Heart left ventricle (tissue), 13 donors: ENCODE results near the gene CYP19A1.

ENCODE experiments used
- POLR2A ChIP-seq, 2 donors: fragments of 450-650 bp; IDR thresholded peaks; one replicate each; pipeline ENCODE4 v1.6.1; 2017; ENCODE audit warnings: antibody characterized with exemption in 2 of 2, mild to moderate bottlenecking in 2 of 2, moderate library complexity in 2 of 2
- TF ChIP-seq, protein P1 (sequence below), 12 donors: fragments of 200-600 bp; sonication (generic) in 4 of 12; IDR thresholded peaks; one replicate each; pipeline versions ENCODE4 v1.5.0 to v1.8.0; 2018 to 2022; ENCODE audit warnings: antibody characterized with exemption in 12 of 12, mild to moderate bottlenecking in 5 of 12
- donor health status: ischemic (EF 13 %, LVEDD 7.1; RV severe dilation, severe dysfunction).
- donor health status: DM: no; HTN: yes; CAD: no.
- donor health status: DM: no; HTN: no; CAD: no.
- donor health status: ischemic (EF 25% LVEDD 6.9; RV normal size, moderate dysfunction).
- donor health status: ischemic (EF 25% LVEDD 5.7; RV mildly dilated, moderate dysfunction).
- donor health status: ischemic (EF 35%, LVEDD 5.7; RV mildly dilated, moderate dysfunction).
- donor health status: nonischemic (EF 11% LVEDD 7.7; RV severe dilation, severe dysfunction).
- donor health status: DM: yes; HTN: yes; CAD: no.
- donor health status: PGD.
- donor health status: ischemic (EF 29% LVEDD 5.4; RV normal size, mild dysfunction).
- donor health status: nonischemic (EF 23%, LVEDD 6.1; RV moderate dilation, normal function).

DNA sequence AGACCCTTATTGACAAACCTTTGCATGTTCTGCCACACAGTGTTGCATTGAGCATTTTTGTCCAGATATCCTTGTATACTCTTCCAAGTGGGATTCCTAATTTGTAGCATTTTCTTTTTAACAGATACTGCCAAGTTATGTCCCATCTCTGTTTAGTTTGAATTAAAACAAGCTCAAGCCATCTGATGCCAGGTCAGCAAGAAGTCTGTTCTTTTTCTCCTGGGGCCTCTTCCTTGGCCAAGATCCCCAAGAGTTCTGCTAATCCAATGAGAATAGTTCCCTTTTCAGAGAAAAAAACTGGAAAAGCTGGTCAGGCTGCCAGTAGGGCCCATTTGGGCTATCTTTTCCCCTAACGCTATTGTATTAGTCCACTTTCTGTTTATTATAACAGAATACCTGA lies 32.9 kb upstream of the CYP19A1 start:
- TF ChIP-seq, protein P1, sequence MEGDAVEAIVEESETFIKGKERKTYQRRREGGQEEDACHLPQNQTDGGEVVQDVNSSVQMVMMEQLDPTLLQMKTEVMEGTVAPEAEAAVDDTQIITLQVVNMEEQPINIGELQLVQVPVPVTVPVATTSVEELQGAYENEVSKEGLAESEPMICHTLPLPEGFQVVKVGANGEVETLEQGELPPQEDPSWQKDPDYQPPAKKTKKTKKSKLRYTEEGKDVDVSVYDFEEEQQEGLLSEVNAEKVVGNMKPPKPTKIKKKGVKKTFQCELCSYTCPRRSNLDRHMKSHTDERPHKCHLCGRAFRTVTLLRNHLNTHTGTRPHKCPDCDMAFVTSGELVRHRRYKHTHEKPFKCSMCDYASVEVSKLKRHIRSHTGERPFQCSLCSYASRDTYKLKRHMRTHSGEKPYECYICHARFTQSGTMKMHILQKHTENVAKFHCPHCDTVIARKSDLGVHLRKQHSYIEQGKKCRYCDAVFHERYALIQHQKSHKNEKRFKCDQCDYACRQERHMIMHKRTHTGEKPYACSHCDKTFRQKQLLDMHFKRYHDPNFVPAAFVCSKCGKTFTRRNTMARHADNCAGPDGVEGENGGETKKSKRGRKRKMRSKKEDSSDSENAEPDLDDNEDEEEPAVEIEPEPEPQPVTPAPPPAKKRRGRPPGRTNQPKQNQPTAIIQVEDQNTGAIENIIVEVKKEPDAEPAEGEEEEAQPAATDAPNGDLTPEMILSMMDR (IDR thresholded peaks at IDR 0.05): no peak
- no peak for TF ChIP-seq POLR2A (IDR thresholded peaks at IDR 0.05)
